Spleen (tissue), 11 donors: ENCODE results near the gene TGM1. TPM values are rescaled to one million over a fixed set of nuclear protein-coding genes. Genes with fewer than 3 reads are reported as not detected.
A peak's percentile ranks its signal among the peaks of the same experiment; 100 is the strongest.

ENCODE experiments used
- DNase-seq: peaks from one replicate; pipeline ENCODE4 v3.0.0-alpha.2; 2020
- H3K27ac ChIP-seq, 8 donors: fragments of 200-600 bp; sonication (generic) in 7 of 8; 1 replicate in 4 of 8; 2 replicates in 4 of 8; pipeline versions ENCODE4 v1.5.0 to v1.8.0; 2016 to 2021; ENCODE audit warnings: inconsistent platforms in 4 of 8, mild to moderate bottlenecking in 4 of 8, moderate library complexity in 1 of 8
- H3K27me3 ChIP-seq, 7 donors: fragments of 200-600 bp; sonication (generic) in 6 of 7; replicated peaks in 1 of 7; 1 replicate in 4 of 7; 2 replicates in 3 of 7; pipeline versions ENCODE4 v1.5.0 to v1.8.0; 2016 to 2021; ENCODE audit warnings: inconsistent platforms in 3 of 7, mild to moderate bottlenecking in 1 of 7
- H3K36me3 ChIP-seq, 6 donors: fragments of 200-600 bp; sonication (generic) in 5 of 6; 1 replicate in 4 of 6; 2 replicates in 2 of 6; pipeline versions ENCODE4 v1.5.0 to v1.8.0; 2016 to 2021; ENCODE audit warnings: inconsistent platforms in 2 of 6
- H3K4me1 ChIP-seq, 6 donors: fragments of 200-600 bp; sonication (generic) in 5 of 6; 1 replicate in 3 of 6; 2 replicates in 3 of 6; pipeline versions ENCODE4 v1.5.0 to v1.8.0; 2016 to 2021; ENCODE audit warnings: inconsistent platforms in 3 of 6
- H3K4me3 ChIP-seq, 8 donors: fragments of 200-600 bp; sonication (generic) in 7 of 8; 1 replicate in 4 of 8; 2 replicates in 4 of 8; pipeline versions ENCODE4 v1.5.0 to v1.8.0; 2016 to 2021; ENCODE audit warnings: inconsistent platforms in 4 of 8, mild to moderate bottlenecking in 4 of 8, moderate library complexity in 2 of 8
- H3K9me3 ChIP-seq, 8 donors: fragments of 200-600 bp; sonication (generic) in 7 of 8; 1 replicate in 4 of 8; 2 replicates in 4 of 8; pipeline versions ENCODE4 v1.5.0 to v1.8.0; 2016 to 2021; ENCODE audit warnings: inconsistent platforms in 4 of 8
- CTCF ChIP-seq, 11 experiments: fragments of 200-600 bp in 7 of 11; fragments of 450-650 bp in 4 of 11; sonication (generic) in 4 of 11; IDR thresholded peaks in 8 of 11; conservative IDR thresholded peaks in 3 of 11; 1 replicate in 7 of 11; 2 replicates in 4 of 11; pipeline versions ENCODE4 v1.4.0 to v1.8.0; 2016 to 2021; ENCODE audit warnings: antibody characterized with exemption in 11 of 11, inconsistent platforms in 4 of 11, mild to moderate bottlenecking in 1 of 11
- POLR2A ChIP-seq, 3 donors: fragments of 450-650 bp; IDR thresholded peaks; one replicate each; pipeline ENCODE4 v1.5.1; 2017; ENCODE audit warnings: antibody characterized with exemption in 3 of 3, mild to moderate bottlenecking in 1 of 3
- POLR2AphosphoS5 ChIP-seq, 3 donors: sonication (generic); formaldehyde crosslinking; IDR thresholded peaks; one replicate each; pipeline ENCODE4 v1.5.1; 2017; ENCODE audit warnings: antibody characterized with exemption in 3 of 3
- WGBS, 5 donors: extraction: QIAGEN DNeasy Blood & Tissue Kit in 3 of 5; methylation state at CpG; one replicate each; pipeline versions ENCODE4 v1.1.5 to v1.1.7; 2013 to 2018; 5-methylcytosine and 5-hydroxymethylcytosine counted together
- intact Hi-C: fragments of 100-400 bp; cut with DNase I; formaldehyde crosslinking; loops from one replicate; pipeline ENCODE4 v1.15.0; 2023; ENCODE audit warnings: low total_unique reads
- polyA plus RNA-seq, 3 donors: library from polyadenylated mRNA; stranded (reverse); fragments of 200-250 nt; gene quantifications; one replicate each; pipeline ENCODE4 v1.2.1, GENCODE V29; 2013
- total RNA-seq, 7 donors: library from RNA; depleted of rRNA in 3 of 7; stranded (reverse); fragments of >200 nt in 3 of 7; fragmentation: NEBNext Ultra II Directional in 4 of 7; extraction: Animal tissue kit (Norgen Biotek cat#: 25700) in 4 of 7; gene quantifications; one replicate each; pipeline versions ENCODE4 v1.1.0 to v1.2.1, GENCODE V29; 2016 to 2021
- donor health status: healthy with polysubstance abuse.
- donor health status: DM: no; HTN: no; CAD: no; lungs with moderate emphysema.
- donor health status: DM: no; HTN: no; CAD: no.
- donor health status: Bipolar disorder and iron deficiency.
- donor health status: healthy.
- donor health status: DM: no; HTN: no; CAD: no.
- donor health status: DM: yes; HTN: yes; CAD: no.

The TGM1 gene
- total and polyA plus RNA-seq, 10 donors, result 1.4 to 4.8 (median 2.7) TPM

GRCh38 chr14:24238123-24238522, 24.9 kb downstream of the TGM1 start:
- H3K27me3 ChIP-seq, result no peaks in the 10 kb centered on the region
- peaks cover 46 to 92% (median 65%) of the 10 kb centered on the region in 6 donors for H3K4me1 ChIP-seq
- peaks cover 3 to 81% (median 65%) of the 10 kb centered on the region in 6 donors for H3K36me3 ChIP-seq
- peak overlapping the region in 3 of 8 donors; percentile 36 to 99 (median 99) for H3K27ac ChIP-seq
- peak; percentile 62 for DNase-seq
- WGBS, 5 donors, result 86 to 96% (median 91%) methylated on average over 5 of the region's 5 CpGs
- intact Hi-C loops, result no loop called here
- no peak overlapping the region for H3K4me3 ChIP-seq
- TF ChIP-seq POLR2A (IDR thresholded peaks at IDR 0.05) (no peak), POLR2AphosphoS5 (IDR thresholded peaks at IDR 0.05) (peak in 1 of 3 donors; percentile 4)
- no peaks in the 10 kb centered on the region for H3K9me3 ChIP-seq

GRCh38 chr14:24237463-24237955, 25.5 kb downstream of the TGM1 start:
- Histone ChIP-seq H3K4me3 (no peak overlapping the region), H3K4me1 (peaks cover 47 to 95% (median 67%) of the 10 kb centered on the region in 6 donors), H3K9me3 (no peaks in the 10 kb centered on the region), H3K27ac (peak overlapping the region in 1 of 8 donors; percentile 99), H3K27me3 (no peaks in the 10 kb centered on the region), H3K36me3 (peaks cover 3 to 81% (median 65%) of the 10 kb centered on the region in 6 donors)
- DNase-seq, result no peak
- TF ChIP-seq POLR2AphosphoS5 (IDR thresholded peaks at IDR 0.05) (no peak), CTCF (IDR thresholded peaks at IDR 0.05 in 8 of 11, conservative IDR thresholded peaks at IDR 0.05 in 3 of 11) (no peak), POLR2A (IDR thresholded peaks at IDR 0.05) (no peak)
- WGBS, 5 donors, result 76 to 100% (median 91%) methylated on average over 2 of the region's 2 CpGs
- intact Hi-C loops, result no loop called here

DNA sequence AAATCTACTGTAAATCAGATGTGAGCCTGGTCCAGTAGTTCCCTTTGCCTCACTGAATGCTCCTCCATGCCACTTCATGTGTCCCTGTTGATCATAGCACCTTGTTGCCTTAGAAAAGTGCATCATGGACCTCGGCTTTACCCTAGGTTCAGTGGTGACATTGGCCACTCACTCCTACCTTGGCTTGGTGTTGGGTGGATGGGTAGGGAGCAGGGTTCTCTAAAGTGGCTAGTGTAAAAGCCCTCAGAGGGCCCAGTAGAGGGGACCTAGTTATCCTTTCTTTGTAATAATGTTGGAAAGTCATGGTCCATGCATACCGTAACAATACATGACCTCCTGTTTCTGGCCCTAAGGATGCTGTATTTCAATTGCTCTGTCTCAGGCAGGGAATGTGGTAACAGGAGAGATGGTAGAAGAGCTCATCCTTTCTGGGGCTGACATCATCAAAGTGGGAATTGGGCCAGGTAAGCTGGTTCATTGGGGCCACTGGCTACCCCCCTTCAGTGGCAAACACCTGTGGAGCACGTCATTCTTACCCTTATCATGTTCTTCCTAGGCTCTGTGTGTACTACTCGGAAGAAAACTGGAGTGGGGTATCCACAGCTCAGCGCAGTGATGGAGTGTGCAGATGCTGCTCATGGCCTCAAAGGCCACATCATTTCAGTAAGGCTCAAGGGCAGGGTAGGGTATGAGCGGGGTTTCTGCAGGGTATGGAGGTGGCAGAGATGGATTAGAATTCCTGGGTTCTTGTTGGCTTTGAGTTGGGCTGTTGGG, 26.1 kb downstream of the TGM1 start:
- Histone ChIP-seq H3K27ac (no peak overlapping the region), H3K4me3 (no peak overlapping the region), H3K9me3 (no peaks in the 10 kb centered on the region), H3K4me1 (peaks cover 47 to 94% (median 66%) of the 10 kb centered on the region in 6 donors), H3K36me3 (peaks cover 3 to 81% (median 65%) of the 10 kb centered on the region in 6 donors), H3K27me3 (no peaks in the 10 kb centered on the region)
- WGBS, 5 donors, result 96 to 99% (median 97%) methylated on average over 6 of the region's 6 CpGs
- intact Hi-C loops, result no loop called here
- DNase-seq, result no peak
- TF ChIP-seq POLR2AphosphoS5 (IDR thresholded peaks at IDR 0.05), result peak in 1 of 3 donors; percentile 42
- no peak for TF ChIP-seq POLR2A (IDR thresholded peaks at IDR 0.05)
- TF ChIP-seq CTCF (IDR thresholded peaks at IDR 0.05 in 8 of 11, conservative IDR thresholded peaks at IDR 0.05 in 3 of 11), result no peak

DNA sequence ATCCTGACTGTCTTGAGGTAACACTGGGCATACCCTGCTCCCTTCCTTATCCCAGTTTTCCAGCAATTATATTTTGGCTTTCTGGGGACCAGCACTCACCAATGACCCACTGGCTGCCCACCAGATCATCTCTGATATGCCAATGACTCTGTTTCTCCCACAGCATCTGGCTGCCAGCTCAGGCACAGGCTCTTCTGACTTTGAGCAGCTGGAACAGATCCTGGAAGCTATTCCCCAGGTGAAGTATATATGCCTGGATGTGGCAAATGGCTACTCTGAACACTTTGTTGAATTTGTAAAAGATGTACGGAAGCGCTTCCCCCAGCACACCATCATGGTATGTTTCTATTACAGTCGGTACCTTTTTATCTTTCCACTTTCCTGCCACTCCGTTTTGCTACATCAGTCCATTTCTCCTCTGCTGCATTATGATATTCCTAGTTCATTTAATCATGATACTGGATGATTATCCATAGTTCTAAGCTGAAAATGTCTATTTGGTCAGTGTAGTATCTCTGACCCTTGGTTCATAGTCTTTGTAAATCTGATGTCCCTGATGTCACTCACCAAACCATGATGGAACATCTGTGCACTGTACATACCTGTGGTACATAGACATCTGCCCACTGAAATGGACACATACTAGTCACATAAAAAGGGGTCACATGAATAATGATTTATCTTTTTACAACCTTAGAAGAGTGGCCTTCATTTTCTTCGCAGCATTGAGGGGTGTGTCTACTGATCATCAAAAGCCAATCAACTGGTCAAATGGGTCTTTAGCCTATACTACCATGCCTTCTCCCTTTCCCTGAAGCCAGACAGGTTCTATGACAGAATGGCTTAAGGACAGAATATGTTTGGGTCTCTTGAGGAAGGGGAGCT, 26.9 kb downstream of the TGM1 start:
- no peak overlapping the region for H3K4me3 ChIP-seq
- 92 to 96% (median 94%) methylated on average over 5 of the region's 5 CpGs for WGBS, 5 donors
- H3K27me3 ChIP-seq, result no peaks in the 10 kb centered on the region
- H3K36me3 ChIP-seq, result peaks cover 3 to 74% (median 63%) of the 10 kb centered on the region in 6 donors
- peak; percentile 45 for DNase-seq
- TF ChIP-seq POLR2A (IDR thresholded peaks at IDR 0.05) (no peak), POLR2AphosphoS5 (IDR thresholded peaks at IDR 0.05) (peak in 1 of 3 donors; percentile 23)
- peak overlapping the region in 2 of 8 donors; percentile 1 to 21 for H3K27ac ChIP-seq
- peaks cover 46 to 94% (median 66%) of the 10 kb centered on the region in 6 donors for H3K4me1 ChIP-seq
- H3K9me3 ChIP-seq, result no peaks in the 10 kb centered on the region
- intact Hi-C loops, result no loop called here
